Activated CD4-positive, alpha-beta T cell treated with anti-CD3 and anti-CD28 coated beads for 4 hours (primary cell): ENCODE measurements around the gene USB1.
A peak's percentile ranks its signal among the peaks of the same experiment; 100 is the strongest.

Source experiments
- DNase-seq, 2 donors: peaks; one replicate each; pipeline ENCODE4 v3.0.0-alpha.2; 2020

Gene USB1, protein sequence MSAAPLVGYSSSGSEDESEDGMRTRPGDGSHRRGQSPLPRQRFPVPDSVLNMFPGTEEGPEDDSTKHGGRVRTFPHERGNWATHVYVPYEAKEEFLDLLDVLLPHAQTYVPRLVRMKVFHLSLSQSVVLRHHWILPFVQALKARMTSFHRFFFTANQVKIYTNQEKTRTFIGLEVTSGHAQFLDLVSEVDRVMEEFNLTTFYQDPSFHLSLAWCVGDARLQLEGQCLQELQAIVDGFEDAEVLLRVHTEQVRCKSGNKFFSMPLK

DNA sequence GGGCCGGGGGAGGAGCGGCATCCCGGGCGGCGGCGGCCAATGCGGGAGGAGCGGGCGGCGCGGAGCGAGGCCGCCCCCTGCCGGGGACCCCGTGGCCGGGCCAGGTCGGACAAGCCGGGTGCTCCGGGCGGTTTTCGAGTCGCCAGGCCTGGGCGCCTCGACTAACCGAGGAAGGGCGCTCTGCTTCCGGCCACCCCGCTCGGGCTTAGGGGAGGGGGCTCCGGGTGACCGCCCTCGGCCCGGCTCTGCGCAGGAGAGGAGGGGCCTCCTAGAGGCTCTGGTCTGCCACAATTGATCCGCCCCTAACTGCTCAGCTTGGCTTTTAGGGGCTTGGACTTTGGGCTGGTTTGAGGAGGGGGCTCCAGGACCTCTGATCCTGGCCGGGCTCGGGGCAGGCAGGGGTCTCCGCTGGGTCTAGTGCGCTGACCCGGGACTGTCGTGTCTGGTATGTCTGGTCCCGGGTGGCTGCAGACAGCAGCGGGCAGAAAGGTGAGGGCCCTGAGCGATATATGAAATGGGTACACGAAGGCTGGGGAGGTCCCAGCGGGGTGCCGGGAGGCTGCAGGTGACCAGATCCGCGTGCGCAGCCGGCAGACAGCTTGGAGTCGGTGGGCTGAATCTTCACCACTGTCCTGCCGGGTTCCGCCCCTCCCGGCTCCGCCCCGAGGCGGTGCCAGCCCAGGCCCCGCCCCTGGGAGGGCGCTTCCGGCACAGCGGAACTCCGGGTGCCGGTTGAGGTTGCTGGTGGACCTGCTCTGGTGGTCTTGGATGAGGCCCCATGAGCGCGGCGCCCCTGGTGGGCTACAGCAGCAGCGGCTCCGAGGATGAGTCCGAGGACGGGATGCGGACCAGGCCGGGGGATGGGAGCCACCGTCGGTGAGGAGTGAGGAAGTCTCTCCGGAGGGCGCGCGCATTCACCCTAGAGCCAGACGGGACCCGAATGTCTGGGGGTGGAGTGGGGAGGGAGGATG, at the start of gene USB1:
Gene USB1 (plus strand): TSS at position 702 of the 971 bp plus-strand sequence. CDS start 77 bp downstream, at position 779.
- DNase-seq: peak; percentile 78 to 79

DNA sequence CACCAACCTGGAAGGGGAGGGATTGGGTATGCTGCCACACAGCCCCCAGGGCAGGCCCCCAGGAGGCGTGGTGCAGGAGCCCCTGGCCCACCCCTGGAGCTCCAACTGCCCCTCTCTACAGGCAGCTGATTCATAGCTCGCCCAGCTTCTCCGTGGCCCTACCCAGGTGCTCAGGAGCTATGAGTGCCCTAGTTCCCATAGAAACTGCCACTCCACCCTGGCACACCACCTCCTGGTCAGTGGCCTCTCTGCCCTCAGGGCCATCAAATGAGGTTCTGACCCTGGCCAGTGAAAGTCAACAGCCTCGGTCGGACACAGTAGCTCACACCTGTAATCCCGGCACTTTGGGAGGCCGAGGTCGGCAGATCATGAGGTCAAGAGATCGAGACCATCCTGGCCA, 48.3 kb upstream of the USB1 start:
- DNase-seq: no peak

DNA sequence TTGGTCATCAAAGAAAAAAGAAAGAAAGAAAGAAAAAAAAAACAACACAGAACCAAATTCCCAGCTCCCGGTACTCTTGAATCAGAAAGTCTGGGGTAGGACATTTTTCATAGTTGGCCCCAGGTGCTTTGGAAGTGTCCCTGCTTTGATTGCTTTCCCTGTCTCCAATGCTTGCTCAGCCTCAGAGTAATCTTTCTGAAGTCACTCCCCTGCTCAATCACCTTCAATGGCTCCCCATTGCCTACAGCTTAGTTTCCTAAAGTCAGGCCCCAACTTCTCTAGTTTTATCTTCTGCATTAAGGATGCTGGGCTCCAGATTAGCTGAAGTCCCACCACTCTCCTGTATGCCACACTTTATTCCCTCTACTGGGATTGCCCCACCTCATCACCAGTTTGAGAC, 47.4 kb upstream of the USB1 start:
- no peak for DNase-seq

DNA sequence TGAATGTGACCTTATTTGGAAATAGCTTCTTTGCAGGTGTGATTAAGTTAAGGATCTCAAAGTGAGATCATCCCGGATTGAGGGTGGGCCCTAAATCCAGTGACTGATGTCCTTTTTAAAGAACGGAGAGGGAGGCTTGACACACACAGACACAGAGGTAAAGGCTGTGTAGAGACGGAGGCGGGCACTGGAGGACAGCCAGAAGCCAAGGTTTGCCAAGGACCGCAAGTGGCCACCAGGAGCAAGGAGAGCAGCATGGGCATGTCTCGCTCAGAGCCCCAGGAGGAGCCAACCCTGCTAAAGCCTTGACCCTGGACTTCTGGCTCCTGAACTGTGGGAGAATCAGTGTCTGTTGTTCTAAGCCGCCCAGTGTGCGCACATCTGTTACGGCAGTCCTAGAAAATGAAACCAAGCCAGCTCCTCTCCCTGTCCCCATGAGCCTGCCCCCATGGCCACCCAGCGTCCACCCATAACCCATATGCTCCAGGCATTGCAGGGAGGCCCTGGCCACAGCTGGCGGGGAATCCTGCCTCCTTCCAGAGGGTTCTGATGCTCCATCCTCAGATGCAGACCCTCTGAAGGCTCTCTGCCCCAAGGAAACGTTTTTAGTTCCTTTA, 45.5 kb upstream of the USB1 start:
- DNase-seq: no peak

DNA sequence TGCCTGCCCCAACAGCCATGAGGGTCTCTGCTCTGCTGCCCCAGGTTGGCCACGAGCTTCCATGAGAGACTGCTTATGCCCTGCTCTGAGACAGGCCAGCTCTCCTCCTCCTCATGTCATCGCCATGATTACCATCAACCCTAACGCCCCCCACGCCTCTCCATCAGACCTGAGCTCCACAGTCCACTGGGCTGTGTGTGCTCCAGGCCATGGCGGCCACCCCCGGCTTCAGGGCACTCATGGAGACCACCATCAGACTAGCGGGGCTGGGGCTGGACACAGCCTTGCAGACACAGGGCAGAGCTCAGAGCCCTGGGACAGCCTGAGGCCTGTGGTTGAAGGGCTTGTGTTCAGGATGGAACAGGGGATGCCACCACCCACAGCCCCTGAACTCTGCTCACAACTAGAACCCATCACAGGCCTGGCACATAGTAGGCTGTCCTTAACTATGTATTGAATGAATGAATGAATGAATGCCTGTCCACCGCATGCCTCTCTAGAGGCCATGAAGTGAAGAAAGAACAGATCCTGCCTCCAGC, 44.9 kb upstream of the USB1 start:
- DNase-seq: no peak

DNA sequence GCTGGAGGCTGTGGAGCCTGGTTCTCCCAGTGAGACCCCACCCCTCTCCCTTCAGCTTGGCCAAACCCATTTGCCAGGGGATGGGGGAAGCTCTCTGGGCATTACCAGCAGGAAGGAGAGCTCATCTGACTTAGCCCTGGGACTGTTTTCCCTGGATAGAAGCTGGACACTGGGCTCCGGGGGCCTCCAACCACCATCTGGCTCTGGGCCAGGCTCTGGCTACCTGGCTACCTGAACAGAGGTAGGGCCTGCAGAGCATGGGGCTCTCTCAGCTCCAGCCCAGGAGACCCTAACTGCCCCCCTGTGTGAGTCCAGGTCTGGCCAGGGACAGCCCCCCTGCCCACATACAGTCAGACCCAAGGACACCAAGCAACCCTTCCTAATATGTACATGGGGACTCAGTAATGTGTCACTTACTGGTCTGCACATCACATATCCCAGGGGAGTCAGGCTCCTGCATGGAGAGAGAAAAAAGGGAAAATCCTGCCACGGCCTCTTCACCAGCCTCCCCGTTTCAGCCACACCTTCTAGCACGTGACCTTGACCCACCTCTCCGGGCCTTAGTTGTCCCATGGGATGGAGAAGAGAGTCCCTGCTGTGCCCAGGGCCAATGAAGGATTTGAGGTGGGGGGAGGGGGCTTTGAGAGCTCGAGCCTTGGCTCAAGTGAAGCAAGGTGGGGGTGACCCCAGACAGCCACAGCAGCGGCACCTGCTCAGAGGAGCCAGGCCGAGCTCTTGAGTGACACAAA, 44.1 kb upstream of the USB1 start:
- DNase-seq: no peak

DNA sequence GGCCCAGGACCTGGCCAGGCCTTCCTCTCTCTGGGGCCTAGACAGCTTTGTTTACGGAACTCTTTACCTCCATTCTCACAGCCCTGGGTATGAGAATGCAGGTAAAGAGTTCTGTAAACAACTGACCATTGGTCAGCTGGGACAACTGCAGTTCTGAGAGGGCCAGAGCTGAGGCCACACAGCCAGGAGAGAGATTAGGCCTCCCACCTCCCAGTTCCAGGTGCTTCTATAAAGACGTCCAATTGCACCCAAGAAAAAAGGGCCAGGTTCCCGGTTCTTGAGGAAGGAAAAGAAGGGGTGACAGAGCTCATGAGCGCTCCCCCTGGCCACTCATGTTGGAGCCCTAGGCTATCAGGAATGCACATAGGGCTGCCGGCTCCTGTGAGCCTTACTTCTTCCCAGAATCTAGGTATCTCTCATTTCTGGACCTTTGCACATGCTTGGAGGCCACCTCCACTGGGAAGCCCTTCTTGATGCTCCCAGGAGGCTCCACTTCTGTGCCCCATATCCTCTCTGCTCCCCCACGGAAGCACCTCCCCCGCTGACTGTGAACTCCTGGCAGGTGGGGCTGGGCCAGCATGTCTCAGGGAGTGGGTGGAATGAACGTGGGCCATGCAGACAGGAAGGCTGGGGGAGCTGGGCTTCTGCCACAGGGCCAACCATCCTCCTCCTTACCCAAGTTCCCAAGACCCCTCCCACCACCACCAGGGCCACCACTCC, 43.4 kb upstream of the USB1 start:
- DNase-seq: no peak

DNA sequence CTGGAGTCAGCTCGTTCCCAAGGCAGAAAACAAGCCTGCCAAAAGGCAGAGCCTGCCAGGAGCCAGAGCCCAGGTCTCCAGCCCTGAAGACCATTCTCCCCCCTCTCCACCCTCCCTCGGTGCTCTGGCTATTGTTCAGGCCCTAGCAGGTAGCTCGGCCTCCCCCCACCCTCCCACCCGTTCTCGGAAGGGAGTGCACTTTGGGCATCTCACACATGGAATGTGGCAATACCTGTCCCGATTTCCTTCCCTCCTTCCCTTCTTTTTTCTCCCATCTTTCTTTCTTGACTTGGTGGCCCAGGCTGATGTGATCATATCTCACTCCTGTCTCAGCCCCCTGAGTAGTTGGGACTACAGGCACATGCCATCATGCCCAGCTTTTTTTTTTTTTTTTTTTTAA, 42.7 kb upstream of the USB1 start:
- no peak for DNase-seq

DNA sequence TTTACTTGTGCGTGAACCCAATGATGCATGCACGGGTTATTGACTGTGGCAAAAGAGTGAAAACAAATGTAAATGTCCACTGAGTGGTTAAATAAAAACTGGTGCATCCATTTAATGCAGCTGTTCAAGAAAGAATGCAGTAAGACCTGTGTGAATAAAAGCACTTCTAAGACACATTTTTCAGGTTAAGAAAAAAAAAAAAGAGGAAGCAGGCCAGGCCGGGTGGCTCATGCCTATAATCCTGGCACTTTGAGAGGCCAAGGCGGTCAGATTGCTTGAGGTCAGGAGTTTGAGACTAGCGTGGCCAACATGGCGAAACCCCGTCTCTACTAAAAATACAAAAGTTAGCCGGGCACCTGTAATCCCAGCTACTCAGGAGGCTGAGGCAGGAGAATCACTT, 42.1 kb upstream of the USB1 start:
- no peak for DNase-seq

DNA sequence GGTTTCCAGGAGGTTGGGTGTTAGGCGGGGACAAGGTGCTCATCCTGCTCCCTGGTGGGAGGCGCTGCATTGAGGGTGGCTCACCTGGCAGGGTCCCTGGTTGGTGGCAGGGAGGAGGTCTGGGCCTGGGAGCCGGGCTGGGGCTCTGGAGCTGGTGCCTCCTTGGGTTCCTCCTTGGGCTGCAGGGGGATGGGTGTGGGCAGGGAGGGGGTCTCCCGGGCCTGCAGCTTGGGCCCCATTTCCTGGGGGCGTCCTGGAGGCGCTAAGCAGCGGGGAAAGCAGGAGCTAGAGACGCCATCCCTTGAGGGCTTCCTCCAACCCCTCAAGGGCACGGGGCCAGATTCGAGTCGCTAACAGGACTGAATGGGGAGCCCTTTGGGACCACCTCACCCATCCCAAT, 41.4 kb upstream of the USB1 start:
- no peak for DNase-seq

DNA sequence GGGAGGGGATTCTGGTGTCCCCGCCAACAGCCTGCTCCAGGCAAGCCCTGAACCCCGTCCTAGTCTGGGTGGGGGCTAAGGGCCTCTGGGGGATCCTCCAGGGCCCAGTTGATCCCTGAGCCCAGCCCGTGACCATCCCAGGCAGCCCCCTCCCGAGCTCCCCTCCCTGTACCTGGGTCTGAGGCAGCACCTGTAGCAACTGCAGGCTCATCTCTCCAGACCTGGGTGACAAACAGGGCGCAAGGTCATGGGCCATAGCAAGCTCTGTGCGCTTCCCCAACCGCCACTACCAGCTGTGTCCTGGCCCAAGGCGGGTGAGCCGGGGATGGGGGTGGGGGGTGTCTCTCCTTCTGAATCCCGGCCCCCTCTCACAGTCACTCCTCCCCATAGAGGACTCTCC, 40.9 kb upstream of the USB1 start:
- DNase-seq: no peak

DNA sequence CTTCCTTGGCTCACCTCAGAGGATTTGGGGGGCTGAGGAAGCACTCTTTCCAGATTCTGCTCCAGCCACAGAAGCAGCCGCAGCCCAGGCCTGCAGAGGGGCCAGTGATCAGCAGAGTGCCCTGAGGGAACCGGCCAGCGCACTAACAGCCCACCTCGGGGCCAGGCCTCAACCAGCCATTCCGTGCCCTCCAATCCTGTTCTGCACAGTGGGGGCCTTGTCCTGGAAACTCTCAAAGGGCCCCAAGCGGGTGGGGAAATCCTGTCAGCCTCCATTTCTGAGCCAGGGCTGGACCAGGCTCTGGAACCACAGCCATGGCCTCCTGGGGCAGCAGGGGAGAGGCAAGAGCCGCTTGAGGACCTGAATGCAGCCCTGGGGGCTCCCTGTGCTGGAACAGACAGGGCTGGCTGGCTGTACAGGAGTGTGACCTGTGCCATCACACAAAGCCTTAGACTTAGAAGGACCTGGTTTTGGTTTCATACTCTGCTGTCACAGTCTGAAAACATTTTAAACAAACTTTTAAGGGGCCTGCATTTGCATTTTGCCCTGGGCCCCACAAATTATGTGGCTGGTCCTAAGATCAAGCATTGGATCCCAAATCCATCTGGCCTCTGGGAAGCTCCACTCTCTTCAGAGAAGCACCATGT, 40.3 kb upstream of the USB1 start:
- no peak for DNase-seq

DNA sequence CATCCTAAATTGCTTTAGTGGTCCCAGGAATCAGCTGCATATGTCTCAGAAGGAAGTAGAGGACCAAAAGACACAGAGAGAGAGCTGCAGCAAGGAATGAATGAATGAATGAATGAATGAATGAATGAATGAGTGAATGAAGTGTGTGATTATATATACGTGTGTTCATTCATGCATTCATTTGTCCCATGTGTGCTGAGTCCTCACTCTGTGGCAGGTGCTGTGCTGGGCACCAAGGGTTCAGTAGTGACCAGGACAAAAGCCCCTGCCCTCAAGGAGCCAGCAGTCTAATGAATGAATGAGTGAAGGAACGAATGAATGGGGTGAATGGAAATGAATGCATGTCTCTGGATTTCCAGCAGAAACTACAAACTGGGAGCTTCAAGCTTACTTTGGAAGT, 39.7 kb upstream of the USB1 start:
- no peak for DNase-seq

DNA sequence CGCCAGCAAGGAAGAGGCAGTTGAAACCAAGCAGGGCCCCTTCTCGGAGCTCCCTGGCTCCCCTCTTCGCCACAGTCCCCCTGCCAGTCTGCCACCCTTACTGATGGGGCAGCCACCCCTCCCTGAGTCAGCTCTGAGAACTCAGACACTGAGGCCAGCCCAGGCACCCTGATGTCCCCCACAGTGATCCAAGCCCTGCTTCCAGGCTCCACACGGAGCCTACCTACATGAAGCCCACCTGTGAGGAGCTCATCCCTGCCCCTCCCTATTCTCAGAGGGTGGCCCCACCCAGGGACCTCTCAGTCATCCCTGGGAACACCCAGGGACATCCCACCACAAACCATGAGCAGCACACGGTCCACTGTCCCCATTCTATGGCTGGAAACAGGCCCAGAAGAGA, 39.2 kb upstream of the USB1 start:
- no peak for DNase-seq

DNA sequence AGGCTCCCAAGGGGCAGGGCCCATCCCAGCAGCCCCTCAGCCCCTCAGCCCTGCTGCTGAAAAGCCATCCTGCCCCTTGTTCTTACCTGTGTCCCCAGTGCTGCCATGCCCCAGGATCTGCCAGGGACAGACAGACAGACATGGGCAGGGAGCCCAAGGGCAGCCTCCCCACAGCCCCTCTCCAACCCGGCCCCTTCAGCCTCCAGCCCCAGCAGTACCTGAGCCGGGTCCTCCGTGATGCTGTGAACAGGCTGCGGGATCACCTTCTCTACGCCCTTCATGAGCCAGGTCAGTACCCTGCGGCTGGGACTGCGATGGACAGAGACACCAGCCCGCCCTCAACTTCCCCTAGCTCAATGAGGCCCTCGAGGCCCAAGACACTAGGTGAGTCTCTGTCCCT, 38.5 kb upstream of the USB1 start:
- DNase-seq: no peak

DNA sequence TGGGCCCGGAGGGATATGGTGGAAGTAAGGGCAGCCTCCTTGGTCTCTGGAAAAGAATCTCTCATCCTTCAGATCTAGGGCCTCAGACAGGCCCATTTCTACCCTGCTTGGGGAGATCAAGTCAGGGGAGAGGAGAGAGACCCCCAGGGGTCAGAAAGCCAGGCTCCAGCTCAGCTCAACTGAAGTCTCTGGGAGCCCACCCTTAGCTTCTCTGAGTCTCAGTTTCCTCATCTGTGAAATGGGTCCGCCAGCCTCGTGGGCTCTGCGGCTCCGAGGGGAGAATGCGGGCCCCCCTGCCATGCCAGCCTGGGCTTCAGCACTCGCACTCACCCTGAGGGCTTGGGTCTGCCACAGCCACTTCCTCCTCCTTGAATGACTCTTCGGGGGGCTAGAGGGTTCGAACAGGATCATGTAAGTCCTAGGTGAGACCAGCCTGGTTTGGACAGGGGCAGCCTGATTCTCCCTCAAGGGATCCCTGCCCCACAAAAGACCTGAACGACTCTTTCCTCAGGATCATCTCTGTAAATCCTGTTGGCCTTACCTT, 37.0 kb upstream of the USB1 start:
- no peak for DNase-seq

DNA sequence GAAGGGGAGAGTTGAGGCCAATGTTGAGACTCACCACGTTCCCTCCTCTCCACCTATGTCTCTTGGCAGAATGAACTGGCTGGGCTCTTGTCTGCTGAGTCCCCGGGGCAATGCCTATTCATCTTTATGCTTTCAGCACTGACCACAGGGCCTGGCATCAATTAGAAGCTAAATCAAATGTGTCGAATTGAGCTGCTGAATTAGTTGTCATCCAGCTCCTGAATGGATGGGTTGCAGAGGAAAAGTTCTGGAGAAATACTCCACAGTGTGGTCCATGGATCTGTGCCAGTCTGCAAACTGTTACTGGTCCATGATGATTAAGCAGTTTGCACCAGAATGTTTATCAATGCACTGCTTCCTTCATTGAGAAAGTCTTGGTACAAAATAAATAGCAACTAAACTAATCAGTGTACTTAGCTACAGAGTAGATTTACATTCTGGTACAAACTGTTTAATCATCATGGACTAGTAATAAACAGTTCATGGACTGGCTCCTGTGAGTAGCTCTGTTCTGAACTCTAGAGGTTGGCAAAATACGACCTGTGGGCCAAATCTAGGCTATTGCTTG, 34.9 kb upstream of the USB1 start:
- DNase-seq: no peak

DNA sequence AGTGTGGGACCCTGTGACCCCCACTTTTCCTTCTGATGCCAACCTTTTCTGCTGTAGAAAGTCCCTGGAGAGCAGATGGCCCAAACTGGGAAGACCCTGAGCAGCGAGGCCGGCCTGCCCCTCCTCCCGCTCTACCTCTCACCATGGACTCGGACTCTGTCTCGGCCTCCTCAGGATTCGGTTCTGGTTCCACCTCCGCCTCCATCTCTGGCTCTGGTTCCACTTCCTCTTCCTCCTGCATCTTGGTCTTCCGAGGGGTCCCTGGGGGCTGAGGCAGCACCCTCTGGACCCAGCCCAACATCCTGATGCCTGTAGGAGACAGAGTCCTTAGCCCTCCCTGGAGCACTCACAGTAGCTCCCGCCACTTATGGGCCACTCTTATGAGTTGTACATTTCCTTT, 34.2 kb upstream of the USB1 start:
- no peak for DNase-seq

DNA sequence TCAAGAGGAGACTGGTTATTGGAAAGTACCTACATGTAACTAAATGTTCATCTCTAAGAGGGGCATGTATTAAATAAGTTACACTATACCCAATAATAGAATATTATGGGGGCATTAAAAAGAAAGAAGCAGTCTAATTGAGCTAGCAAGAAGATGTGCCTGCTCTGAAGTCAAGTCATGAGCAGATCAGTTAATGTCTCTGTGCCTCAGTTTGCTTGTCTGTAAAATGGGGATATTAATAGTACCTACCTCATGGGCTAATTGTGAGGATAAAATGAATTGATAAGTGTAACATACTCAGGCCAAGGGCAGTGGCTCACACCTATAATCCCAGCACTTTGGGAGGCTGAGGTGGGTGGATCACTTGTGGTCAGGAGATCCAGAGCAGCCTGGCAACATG, 33.3 kb upstream of the USB1 start:
- DNase-seq: no peak

DNA sequence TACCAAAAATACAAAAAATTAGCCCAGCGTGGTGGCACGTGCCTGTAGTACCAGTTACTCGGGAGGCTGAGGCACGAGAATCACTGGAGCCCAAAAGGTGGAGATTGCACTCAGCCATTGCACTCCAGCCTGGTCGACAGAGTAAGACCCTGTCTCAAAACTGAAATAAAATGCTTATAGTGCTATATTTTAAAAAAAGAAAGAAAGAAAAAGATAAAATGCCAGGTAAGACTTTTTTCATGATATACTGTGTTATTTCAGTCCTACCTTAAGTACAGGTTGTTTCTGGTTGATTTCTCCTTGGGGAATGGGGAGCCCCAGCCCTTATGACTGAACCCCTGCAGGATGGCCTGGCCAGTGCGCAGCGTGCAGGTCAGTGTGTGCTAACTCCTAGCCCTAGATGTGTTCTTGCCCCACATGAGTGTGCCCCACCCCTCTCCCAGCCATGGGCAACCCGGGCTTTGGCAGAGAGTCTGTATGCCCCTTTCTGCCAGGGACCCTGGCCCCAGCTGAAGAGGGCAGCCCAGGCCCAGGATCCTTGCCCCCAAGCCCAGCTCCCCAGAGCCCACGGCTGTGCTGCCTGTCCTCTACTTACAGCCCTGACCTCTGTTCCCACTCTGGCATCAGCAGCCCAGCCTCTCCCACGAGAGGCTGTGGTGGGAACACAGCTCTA, 31.6 kb upstream of the USB1 start:
- no peak for DNase-seq
